GM19467 (cell line): Measurements from ENCODE around the gene SHROOM4.

ENCODE experiments used
- ATAC-seq: cut with Tn5 transposase; IDR thresholded peaks from one replicate; pipeline ENCODE4 v1.9.1; 2021; ENCODE audit warnings: mild to moderate bottlenecking, moderate library complexity; ENCODE audit not compliant: unreplicated experiment

Gene SHROOM4

GRCh38 chrX:50626432-50626831 lies 187.6 kb downstream of the SHROOM4 start:
- ATAC-seq, result no peak

GRCh38 chrX:50622751-50623150 lies 191.2 kb downstream of the SHROOM4 start:
- no peak for ATAC-seq

- no peak for ATAC-seq
Measured at GRCh38 chrX:50618788-50619558, 195.0 kb downstream of the SHROOM4 start.

- no peak for ATAC-seq
Measured at GRCh38 chrX:50617183-50617582, 196.8 kb downstream of the SHROOM4 start.

GRCh38 chrX:50615570-50616158 lies 198.3 kb downstream of the SHROOM4 start:
- ATAC-seq, result no peak

- no peak for ATAC-seq
Measured at GRCh38 chrX:50614460-50614859, 199.5 kb downstream of the SHROOM4 start.

- no peak for ATAC-seq
Measured at GRCh38 chrX:50613846-50614245, 200.1 kb downstream of the SHROOM4 start.

- ATAC-seq, result no peak
Measured at GRCh38 chrX:50609796-50610195, 204.2 kb downstream of the SHROOM4 start.

GRCh38 chrX:50606300-50606950 lies 207.6 kb downstream of the SHROOM4 start:
- ATAC-seq, result no peak

GRCh38 chrX:50596056-50596455 lies 217.9 kb downstream of the SHROOM4 start:
- no peak for ATAC-seq

- no peak for ATAC-seq
Measured at GRCh38 chrX:50594788-50595187, 219.2 kb downstream of the SHROOM4 start.

GRCh38 chrX:50586980-50587379 lies 227.0 kb downstream of the SHROOM4 start:
- ATAC-seq, result no peak

- ATAC-seq, result no peak
Measured at GRCh38 chrX:50586407-50586806, 227.6 kb downstream of the SHROOM4 start.

- no peak for ATAC-seq
Measured at GRCh38 chrX:50581405-50581804, 232.6 kb downstream of the SHROOM4 start.

- ATAC-seq, result no peak
Measured at GRCh38 chrX:50579955-50580354, 234.0 kb downstream of the SHROOM4 start.

GRCh38 chrX:50577326-50577725 lies 236.7 kb downstream of the SHROOM4 start:
- ATAC-seq, result no peak

GRCh38 chrX:50567636-50568035 lies 246.4 kb downstream of the SHROOM4 start:
- no peak for ATAC-seq

- ATAC-seq, result no peak
Measured at GRCh38 chrX:50565718-50566117, 248.3 kb downstream of the SHROOM4 start.
